A673 (cell line): ENCODE measurements around the gene DNM2. TPM values are rescaled to one million over a fixed set of nuclear protein-coding genes. Genes with fewer than 3 reads are reported as not detected.

ENCODE experiments used
- BruUV-seq: library from RNA; stranded (reverse); fragments of 400-500 nt; replicated peaks from 2 replicates; lab custom pipeline; 2021; lab: Mats Ljungman, UMichigan
- CTCF ChIA-PET: fragments of 300-600 bp; sonication (Branson Sonifier 250); formaldehyde crosslinking; loops from one replicate; lab custom pipeline; 2022; ENCODE audit warnings: antibody characterized with exemption; lab: Charles Lee
- POLR2A ChIA-PET: fragments of 300-600 bp; sonication (Branson Sonifier 250); formaldehyde crosslinking; loops from one replicate; lab custom pipeline; 2022; ENCODE audit warnings: antibody characterized with exemption; ENCODE audit not compliant: low non-redundant PET; lab: Charles Lee
- DNase-seq: peaks from one replicate; pipeline ENCODE4 v3.0.0-alpha.2; 2015; ENCODE audit warnings: low spot score
- H3K27ac ChIP-seq: fragments of 200-600 bp; sonication (generic); 2 replicates; pipeline ENCODE4 v1.5.1; 2016; ENCODE audit warnings: mixed run types, low read depth, mild to moderate bottlenecking, mixed read lengths, antibody characterized with exemption, low read length; ENCODE audit not compliant: poor library complexity, severe bottlenecking
- H3K27me3 ChIP-seq: fragments of 200-600 bp; sonication (generic); replicated peaks from 2 replicates; pipeline ENCODE4 v1.6.1; 2017; ENCODE audit warnings: mixed run types, low read depth, mild to moderate bottlenecking, mixed read lengths, antibody characterized with exemption, low read length; ENCODE audit not compliant: insufficient read depth, poor library complexity
- H3K36me3 ChIP-seq: fragments of 200-600 bp; sonication (generic); 2 replicates; pipeline ENCODE4 v1.6.1; 2016; ENCODE audit warnings: mixed run types, mild to moderate bottlenecking, mixed read lengths, antibody characterized with exemption, low read length; ENCODE audit not compliant: insufficient read depth, poor library complexity, severe bottlenecking
- H3K4me1 ChIP-seq: fragments of 200-600 bp; sonication (generic); 2 replicates; pipeline ENCODE4 v1.6.1; 2017; ENCODE audit warnings: mixed run types, mild to moderate bottlenecking, mixed read lengths, antibody characterized with exemption, low read length; ENCODE audit not compliant: insufficient read depth, poor library complexity, severe bottlenecking
- H3K4me3 ChIP-seq: fragments of 200-600 bp; sonication (generic); 2 replicates; pipeline ENCODE4 v1.5.1; 2016; ENCODE audit warnings: low read depth, mixed run types, mild to moderate bottlenecking, mixed read lengths, low read length; ENCODE audit not compliant: poor library complexity, severe bottlenecking
- H3K9me3 ChIP-seq: fragments of 200-600 bp; sonication (generic); 2 replicates; pipeline ENCODE4 v1.6.1; 2016; ENCODE audit warnings: mixed run types, low read depth, mild to moderate bottlenecking, mixed read lengths, antibody characterized with exemption, low read length; ENCODE audit not compliant: poor library complexity, severe bottlenecking
- CTCF ChIP-seq: fragments of 300-800, 200-600 bp; sonication (generic); conservative IDR thresholded peaks from 2 replicates; pipeline ENCODE4 v1.5.1; 2017; ENCODE audit warnings: low read depth, mild to moderate bottlenecking, antibody characterized with exemption, low read length, moderate library complexity, mixed read lengths
- EZH2 ChIP-seq: fragments of 200-600 bp; sonication (generic); IDR thresholded peaks from 2 replicates; pipeline ENCODE4 v1.6.1; 2017; ENCODE audit warnings: borderline replicate concordance, low read depth, mild to moderate bottlenecking, mixed read lengths, antibody characterized with exemption, low read length; ENCODE audit not compliant: poor library complexity, severe bottlenecking
- intact Hi-C: fragments of 100-400 bp; cut with micrococcal nuclease; formaldehyde crosslinking; loops from one replicate; pipeline ENCODE4 v1.10.0; 2022; ENCODE audit not compliant: unreplicated experiment
- total RNA-seq: library from RNA; stranded (reverse); gene quantifications from 2 replicates; pipeline ENCODE4 v1.2.3, GENCODE V29; 2021

Gene DNM2
- total RNA-seq, 1 experiment from 2014 or later: 143 TPM

DNA sequence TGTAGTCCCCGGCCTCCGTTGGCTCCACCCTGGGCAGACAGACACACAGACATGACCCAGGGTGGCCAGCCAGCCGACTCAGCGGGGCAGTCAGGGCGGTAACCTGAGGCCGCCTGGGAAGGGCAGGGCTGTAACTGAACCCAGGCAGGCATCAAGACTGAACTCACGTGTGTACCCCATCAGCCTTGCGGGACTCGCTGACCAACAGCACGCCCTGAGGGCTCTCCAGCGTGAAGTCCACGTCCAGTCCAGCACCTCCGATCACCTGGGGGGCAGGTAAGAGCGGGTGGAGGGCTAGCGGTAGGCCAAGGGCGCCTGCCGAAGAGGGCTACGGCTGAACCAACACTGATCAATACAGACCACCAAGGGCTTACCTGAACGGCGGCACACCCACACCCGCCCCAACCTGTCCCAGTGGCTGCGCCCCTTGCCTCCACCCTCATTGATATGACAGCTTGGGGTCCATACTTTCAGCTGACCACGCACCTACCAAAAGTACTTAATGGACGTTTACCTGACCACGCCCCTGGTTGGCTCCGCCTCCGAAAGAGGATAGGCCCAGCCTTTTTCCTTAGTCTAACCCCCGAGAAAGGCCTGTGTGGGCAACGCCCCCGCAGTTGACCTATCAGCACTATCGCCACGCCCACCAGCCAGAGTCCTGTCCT lies 117.3 kb downstream of the DNM2 start:
- Histone ChIP-seq H3K4me3 (peak overlapping the region; percentile 60), H3K27ac (peak overlapping the region; percentile 98), H3K27me3 (no peaks in the 10 kb centered on the region), H3K9me3 (no peaks in the 10 kb centered on the region), H3K4me1 (no peaks in the 10 kb centered on the region), H3K36me3 (peaks cover 13% of the 10 kb centered on the region)
- CTCF ChIA-PET: interaction anchor here (1.0 to 1.6 kb wide), 5 partner anchors 19 to 118 kb away, joined by 4 to 7 read pairs (median 6); partner anchors contain the start of gene DNM2
- BruUV-seq: TSS peak; percentile 53
- intact Hi-C loops: loop anchor here (5.0 kb wide), 1 partner anchor 118 kb away; the partner anchor contains the start of gene DNM2
- DNase-seq: no peak
- TF ChIP-seq CTCF (no peak), EZH2 (no peak)
- POLR2A ChIA-PET: interaction anchor here (0.8 kb wide), 1 partner anchor 36 kb away, joined by 11 read pairs; no protein-coding TSS in a partner anchor

- Histone ChIP-seq H3K9me3 (no peaks in the 10 kb centered on the region), H3K4me1 (no peaks in the 10 kb centered on the region), H3K36me3 (peaks cover 13% of the 10 kb centered on the region), H3K4me3 (peak within 1 kb of the TSS; percentile 60), H3K27ac (peak within 1 kb of the TSS; percentile 98), H3K27me3 (no peaks in the 10 kb centered on the region)
- ChIA-PET CTCF (interaction anchor here (0.6 to 1.6 kb wide), 8 partner anchors 15 to 408 kb away, joined by 3 to 7 read pairs (median 5); partner anchors contain the start of gene DNM2), POLR2A (interaction anchor here (0.5 to 0.9 kb wide), 4 partner anchors 22 to 177 kb away, joined by 4 to 11 read pairs (median 7); no protein-coding TSS in a partner anchor)
- peak; percentile 100 for DNase-seq
- TF ChIP-seq CTCF: peak; percentile 42
- TF ChIP-seq EZH2: no peak
- no TSS peak for BruUV-seq
- intact Hi-C loops: loop anchor here (5.0 kb wide), 1 partner anchor 119 kb away; the partner anchor contains the start of gene DNM2
These were observed 118.0 kb downstream of the DNM2 start, which contains the start of gene TMED1 for GRCh38 chr19:10835754-10836478. TSS of gene TMED1 (minus strand) at chr19:10836212. CDS start at chr19:10836191, 21 bp downstream.
